Measurements from ENCODE around the gene OR8D1. TPM values are rescaled to one million over a fixed set of nuclear protein-coding genes. Genes with fewer than 3 reads are reported as not detected.

The OR8D1 gene
- total and polyA plus RNA-seq, 9 of the 15 experiments (the other 6 are each of a cell fraction or from before 2014, with no cell fraction given) = 0.08 to 0.55 TPM; not detected in 7

GRCh38 chr11:124344346-124344745, 30.6 kb upstream of the OR8D1 start:
- Histone ChIP-seq H3K27ac (ENCODE audit: extremely low read depth, low read depth, low read length) (no peak overlapping the region), H3K4me1 (replicated peaks in 1 of 2; ENCODE audit: control insufficient read depth in 2 of 2, insufficient read depth in 2 of 2, low read length in 2 of 2) (no peaks in the 10 kb centered on the region; a peak in 1 of 5 replicates), H3K9ac (ENCODE audit: insufficient read depth in 1 of 2, low read depth in 2 of 2, low read length in 2 of 2) (no peak overlapping the region), H3K4me2 (ENCODE audit: insufficient read depth, low read length) (no peak overlapping the region), H3K9me3 (replicated peaks; ENCODE audit: control insufficient read depth, insufficient read depth, low read depth, low read length) (no peaks in the 10 kb centered on the region), H3K4me3 (no peak overlapping the region), H4K20me1 (replicated peaks; ENCODE audit: control insufficient read depth, insufficient read depth, low read length) (no peaks in the 10 kb centered on the region), H3K36me3 (ENCODE audit: control insufficient read depth, insufficient read depth, low read length) (no peaks in the 10 kb centered on the region), H3K79me2 (ENCODE audit: control insufficient read depth, insufficient read depth, low read length) (no peaks in the 10 kb centered on the region), H3K27me3 (ENCODE audit: control insufficient read depth in 2 of 2, insufficient read depth in 2 of 2, low read length in 2 of 2) (no peaks in the 10 kb centered on the region), H3K9me1 (ENCODE audit: control insufficient read depth, insufficient read depth, low read length) (no peaks in the 10 kb centered on the region), H2AFZ (ENCODE audit: low read depth, low read length) (no peak overlapping the region)
- DNase-seq (ENCODE audit: extremely low read depth in 1 of 4, low spot score in 3 of 4) (no peak), FAIRE-seq (no peak), ATAC-seq (no peak)
- in situ Hi-C loops (cut with MboI) = no loop called here
- ChIA-PET POLR2A (no interaction called here), CTCF (ENCODE audit: low intra/inter-chr PET ratio) (no interaction called here)
- BruUV-seq (replicated peaks) = no TSS peak
- 82% methylated on average over 5 of the region's 5 CpGs for WGBS (ENCODE audit: insufficient coverage, low coverage, missing lambda C conversion rate)
- intact Hi-C loops (cut with micrococcal nuclease) = no loop called here
- TF ChIP-seq SNRNP70 (optimal IDR thresholded peaks at IDR 0.05; ENCODE audit: low read depth, low read length) (no peak), HSF4 (CRISPR knock-in tag; IDR thresholded peaks at IDR 0.05; ENCODE audit: borderline replicate concordance) (no peak), ARID3B (CRISPR knock-in tag; IDR thresholded peaks at IDR 0.05; ENCODE audit: borderline replicate concordance) (no peak), ZNF23 (CRISPR knock-in tag; IDR thresholded peaks at IDR 0.05) (no peak), CCAR2 (IDR thresholded peaks at IDR 0.05; ENCODE audit: low read depth, low read length) (no peak), ZNF175 (CRISPR knock-in tag; IDR thresholded peaks at IDR 0.05; ENCODE audit: low read depth) (no peak), KDM5B (IDR thresholded peaks at IDR 0.05; ENCODE audit: insufficient replicate concordance, low read depth, low read length) (no peak), TCF7 (IDR thresholded peaks at IDR 0.05; ENCODE audit: borderline replicate concordance) (no peak), HCFC1 (IDR thresholded peaks at IDR 0.05; ENCODE audit: low read depth, low read length) (no peak), ZNF398 (CRISPR knock-in tag; IDR thresholded peaks at IDR 0.05) (no peak)

All from K562 (cell line).